ENCODE results near the gene TRIM71. TPM values are rescaled to one million over a fixed set of nuclear protein-coding genes. Genes with fewer than 3 reads are reported as not detected.
"Not testable (repeated sequence)": the region's sequence is repeated elsewhere in the genome, so short reads cannot be mapped to it uniquely, and the experiment has no call there.

TRIM71 gene
- total RNA-seq, 2 donors from 2014 or later: 154 to 169 TPM

- Histone ChIP-seq H3K4me1 (ENCODE audit: control insufficient read depth, insufficient read depth, low read length) (no peaks in the 10 kb centered on the region), H3K27ac (ENCODE audit: low read depth, low read length) (no peak overlapping the region), H3K9ac (ENCODE audit: extremely low read depth, low read length, poor library complexity, severe bottlenecking) (no peak overlapping the region), H3K9me3 (ENCODE audit: control insufficient read depth, low read length) (no peaks in the 10 kb centered on the region), H3K4me3 (ENCODE audit: low read length) (no peak overlapping the region), H3K36me3 (ENCODE audit: control insufficient read depth, insufficient read depth, low read length) (no peaks in the 10 kb centered on the region), H3K27me3 (ENCODE audit: control insufficient read depth, insufficient read depth, low read length, poor library complexity, severe bottlenecking) (no peaks in the 10 kb centered on the region)
- TF ChIP-seq CTCF (conservative IDR thresholded peaks at IDR 0.05): no peak
- Mint-ChIP-seq H3K4me3 (no peak overlapping the region), H3K36me3 (ENCODE audit: low read depth) (peaks cover 3% of the 10 kb centered on the region), H3K27me3 (ENCODE audit: insufficient read depth) (no peaks in the 10 kb centered on the region), H3K27ac (no peak overlapping the region), H3K4me1 (no peaks in the 10 kb centered on the region), H3K9me3 (peaks cover 15% of the 10 kb centered on the region)
- 80 to 89% methylated on average over 2 of the region's 2 CpGs for WGBS, 2 experiments (ENCODE audit: insufficient coverage in 1 of 2, insufficient read length in 1 of 2)
- no peak for DNase-seq
Observed at GRCh38 chr3:32937331-32937730, 119.5 kb downstream of the TRIM71 start.

GRCh38 chr3:32939531-32940284 is 121.9 kb downstream of the TRIM71 start:
- H3K27ac Mint-ChIP-seq; H3K27ac ChIP-seq (ENCODE audit: low read depth, low read length); H3K27me3 ChIP-seq (ENCODE audit: control insufficient read depth, insufficient read depth, low read length, poor library complexity, severe bottlenecking); H3K9me3 ChIP-seq (ENCODE audit: control insufficient read depth, low read length); H3K4me3 Mint-ChIP-seq; H3K36me3 Mint-ChIP-seq (ENCODE audit: low read depth); H3K4me3 ChIP-seq (ENCODE audit: low read length); H3K4me1 ChIP-seq (ENCODE audit: control insufficient read depth, insufficient read depth, low read length); H3K4me1 Mint-ChIP-seq; DNase-seq; H3K27me3 Mint-ChIP-seq (ENCODE audit: insufficient read depth); H3K36me3 ChIP-seq (ENCODE audit: control insufficient read depth, insufficient read depth, low read length); H3K9ac ChIP-seq (ENCODE audit: extremely low read depth, low read length, poor library complexity, severe bottlenecking): not testable (repeated sequence)
- TF ChIP-seq CTCF (conservative IDR thresholded peaks at IDR 0.05): peak; percentile 38
- WGBS, 2 experiments (ENCODE audit: insufficient coverage in 1 of 2, insufficient read length in 1 of 2): 94 to 98% methylated on average over 5 to 40 of the region's 40 CpGs
- H3K9me3 Mint-ChIP-seq: peaks cover 15% of the 10 kb centered on the region

DNA sequence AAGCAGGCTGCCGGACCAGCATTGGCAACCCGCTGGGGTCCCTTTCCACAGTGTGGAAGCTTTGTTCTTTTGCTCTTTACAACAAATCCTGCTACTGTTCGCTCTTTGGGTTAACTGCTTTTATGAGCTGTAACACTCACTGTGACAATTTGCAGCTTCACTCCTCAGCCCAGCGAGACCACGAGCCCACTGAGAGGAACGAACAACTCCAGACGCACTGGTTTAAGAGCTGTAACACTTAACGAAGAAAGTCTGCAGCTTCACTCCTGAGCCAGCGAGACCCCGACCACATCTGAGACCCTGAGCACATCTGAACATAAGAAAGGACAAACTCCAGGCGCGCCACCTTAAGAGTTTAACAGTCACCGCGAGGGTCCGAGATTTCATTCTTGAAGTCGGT is 122.9 kb downstream of the TRIM71 start:
- H3K27me3 Mint-ChIP-seq (ENCODE audit: insufficient read depth): no peaks in the 10 kb centered on the region
- TF ChIP-seq CTCF (conservative IDR thresholded peaks at IDR 0.05): no peak
- Histone ChIP-seq H3K9ac (ENCODE audit: extremely low read depth, low read length, poor library complexity, severe bottlenecking) (no peak overlapping the region), H3K9me3 (ENCODE audit: control insufficient read depth, low read length) (no peaks in the 10 kb centered on the region), H3K27me3 (ENCODE audit: control insufficient read depth, insufficient read depth, low read length, poor library complexity, severe bottlenecking) (no peaks in the 10 kb centered on the region), H3K4me1 (ENCODE audit: control insufficient read depth, insufficient read depth, low read length) (no peaks in the 10 kb centered on the region), H3K36me3 (ENCODE audit: control insufficient read depth, insufficient read depth, low read length) (no peaks in the 10 kb centered on the region), H3K4me3 (ENCODE audit: low read length) (no peak overlapping the region), H3K27ac (ENCODE audit: low read depth, low read length) (no peak overlapping the region)
- H3K27ac Mint-ChIP-seq: no peak overlapping the region
- peaks cover 14% of the 10 kb centered on the region for H3K9me3 Mint-ChIP-seq
- WGBS, 2 experiments (ENCODE audit: insufficient coverage in 1 of 2, insufficient read length in 1 of 2): 95% methylated on average over 16 of the region's 16 CpGs
- H3K4me1 Mint-ChIP-seq: no peaks in the 10 kb centered on the region
- H3K4me3 Mint-ChIP-seq: no peak overlapping the region
- no peak for DNase-seq
- H3K36me3 Mint-ChIP-seq (ENCODE audit: low read depth): peaks cover 3% of the 10 kb centered on the region
